Small intestine (tissue), 7 donors: ENCODE measurements around the gene CMC1. TPM values are rescaled to one million over a fixed set of nuclear protein-coding genes. Genes with fewer than 3 reads are reported as not detected.
A peak's percentile ranks its signal among the peaks of the same experiment; 100 is the strongest.

Experiments used
- DNase-seq, 2 donors: peaks; one replicate each; pipeline versions ENCODE4 v3.0.0 to v3.0.0-alpha.2; 2013
- FAIRE-seq: peaks from 2 replicates; lab custom pipeline; 2012; peaks lifted over from hg19 to GRCh38; lab: Jason Lieb, UNC
- H3K27ac ChIP-seq, 3 donors: one replicate each; pipeline ENCODE4 v1.5.1; 2013; ENCODE audit warnings: low read length in 2 of 3, mild to moderate bottlenecking in 2 of 3, control low read depth in 1 of 3, inconsistent platforms in 1 of 3, low read depth in 1 of 3, moderate library complexity in 1 of 3
- H3K27me3 ChIP-seq, 3 donors: one replicate each; pipeline ENCODE4 v1.6.1; 2013; ENCODE audit warnings: low read length in 3 of 3, inconsistent platforms in 1 of 3; ENCODE audit not compliant: control insufficient read depth in 3 of 3, insufficient read depth in 3 of 3
- H3K36me3 ChIP-seq, 3 donors: one replicate each; pipeline ENCODE4 v1.6.1; 2013; ENCODE audit warnings: low read length in 3 of 3, inconsistent platforms in 1 of 3, low read depth in 1 of 3, mild to moderate bottlenecking in 1 of 3, moderate library complexity in 1 of 3; ENCODE audit not compliant: control insufficient read depth in 3 of 3, insufficient read depth in 2 of 3
- H3K4me1 ChIP-seq, 3 donors: one replicate each; pipeline ENCODE4 v1.6.1; 2013; ENCODE audit warnings: low read length in 2 of 3, inconsistent platforms in 1 of 3, low read depth in 1 of 3, mild to moderate bottlenecking in 1 of 3, moderate library complexity in 1 of 3; ENCODE audit not compliant: control insufficient read depth in 3 of 3, insufficient read depth in 2 of 3
- H3K4me3 ChIP-seq, 3 donors: one replicate each; pipeline ENCODE4 v1.5.1; 2013; ENCODE audit warnings: low read length in 3 of 3, control low read depth in 1 of 3, inconsistent platforms in 1 of 3, low read depth in 1 of 3, mild to moderate bottlenecking in 1 of 3, moderate library complexity in 1 of 3
- H3K9me3 ChIP-seq, 2 donors: one replicate each; pipeline ENCODE4 v1.6.1; 2013; ENCODE audit warnings: low read depth in 1 of 2, low read length in 1 of 2; ENCODE audit not compliant: control insufficient read depth in 2 of 2, insufficient read depth in 1 of 2
- WGBS, 3 donors: extraction: QIAGEN DNeasy Blood & Tissue Kit; methylation state at CpG; one replicate each; pipeline ENCODE4 v1.1.7; 2013; 5-methylcytosine and 5-hydroxymethylcytosine counted together
- polyA plus RNA-seq, 4 donors: library from polyadenylated mRNA; stranded (reverse) in 3 of 4; unstranded in 1 of 4; fragments of 200-250 nt in 3 of 4; fragments of 120-200 nt in 1 of 4; gene quantifications; one replicate each; pipeline versions ENCODE4 v1.2.1 to v1.2.3, GENCODE V29; 2013
- donor health status: healthy with polysubstance abuse.
- donor health status: control.
- donor health status: control.
- donor health status: Bipolar disorder and iron deficiency.
- donor health status: healthy.

Gene CMC1
- polyA plus RNA-seq, 4 donors, result 33.1 to 57.3 (median 47.3) TPM

- Histone ChIP-seq H3K9me3 (peaks cover 0 to 3% of the 10 kb centered on the region in 2 donors), H3K4me1 (peaks cover 0 to 2% (median 0%) of the 10 kb centered on the region in 3 donors), H3K27me3 (no peaks in the 10 kb centered on the region), H3K27ac (peak overlapping the region in 1 of 3 donors; percentile 6), H3K4me3 (no peak overlapping the region), H3K36me3 (no peaks in the 10 kb centered on the region)
- DNase-seq (no peak), FAIRE-seq (no peak)
- 81 to 94% (median 91%) methylated on average over 7 of the region's 7 CpGs for WGBS, 3 donors
Measured at GRCh38 chr3:28294667-28295413, 53.4 kb downstream of the CMC1 start.

GRCh38 chr3:28295898-28296490 is 54.6 kb downstream of the CMC1 start:
- Histone ChIP-seq H3K27me3 (no peaks in the 10 kb centered on the region), H3K36me3 (no peaks in the 10 kb centered on the region), H3K4me1 (peaks cover 0 to 2% (median 0%) of the 10 kb centered on the region in 3 donors), H3K9me3 (peaks cover 0 to under 1% of the 10 kb centered on the region in 2 donors), H3K4me3 (no peak overlapping the region), H3K27ac (peak overlapping the region in 1 of 3 donors; percentile 6)
- no peak for FAIRE-seq
- DNase-seq, result peak in 1 of 2 donors; percentile 15

- no peak for FAIRE-seq
- 89 to 100% (median 94%) methylated on average over 1 of the region's 1 CpG for WGBS, 3 donors
- Histone ChIP-seq H3K9me3 (no peaks in the 10 kb centered on the region), H3K36me3 (no peaks in the 10 kb centered on the region), H3K4me1 (peaks cover 0 to 2% (median 0%) of the 10 kb centered on the region in 3 donors), H3K27me3 (no peaks in the 10 kb centered on the region), H3K27ac (no peak overlapping the region), H3K4me3 (no peak overlapping the region)
- DNase-seq, result no peak
Measured at GRCh38 chr3:28299705-28300104, 58.3 kb downstream of the CMC1 start.

- no peaks in the 10 kb centered on the region for H3K27me3 ChIP-seq
- no peaks in the 10 kb centered on the region for H3K36me3 ChIP-seq
- WGBS, 3 donors, result 91 to 94% (median 93%) methylated on average over 5 of the region's 5 CpGs
- FAIRE-seq (no peak), DNase-seq (no peak)
- no peaks in the 10 kb centered on the region for H3K9me3 ChIP-seq
- H3K4me1 ChIP-seq, result peaks cover 0 to 2% (median 0%) of the 10 kb centered on the region in 3 donors
- no peak overlapping the region for H3K27ac ChIP-seq
- no peak overlapping the region for H3K4me3 ChIP-seq
Measured at GRCh38 chr3:28300345-28300962, 59.0 kb downstream of the CMC1 start.

GRCh38 chr3:28301688-28302087 is 60.3 kb downstream of the CMC1 start:
- WGBS, 3 donors, result 86 to 94% (median 89%) methylated on average over 4 of the region's 4 CpGs
- no peak for FAIRE-seq

GRCh38 chr3:28308196-28308595 is 66.8 kb downstream of the CMC1 start:
- no peaks in the 10 kb centered on the region for H3K4me1 ChIP-seq
- H3K27ac ChIP-seq, result no peak overlapping the region
- no peak overlapping the region for H3K4me3 ChIP-seq
- H3K36me3 ChIP-seq, result no peaks in the 10 kb centered on the region
- H3K27me3 ChIP-seq, result no peaks in the 10 kb centered on the region
- FAIRE-seq (no peak), DNase-seq (no peak)
- 87 to 91% (median 88%) methylated on average over 3 of the region's 3 CpGs for WGBS, 3 donors
- no peaks in the 10 kb centered on the region for H3K9me3 ChIP-seq

More at GRCh38 chr3:28301688-28302087, 60.3 kb downstream of the CMC1 start:
- Histone ChIP-seq H3K27me3 (no peaks in the 10 kb centered on the region), H3K36me3 (no peaks in the 10 kb centered on the region), H3K4me3 (no peak overlapping the region), H3K27ac (no peak overlapping the region), H3K4me1 (no peaks in the 10 kb centered on the region), H3K9me3 (no peaks in the 10 kb centered on the region)
- no peak for DNase-seq

- FAIRE-seq (no peak), DNase-seq (no peak)
- Histone ChIP-seq H3K4me3 (no peak overlapping the region), H3K36me3 (peaks cover 0 to 2% (median 0%) of the 10 kb centered on the region in 3 donors), H3K9me3 (no peaks in the 10 kb centered on the region), H3K27me3 (no peaks in the 10 kb centered on the region), H3K27ac (no peak overlapping the region), H3K4me1 (no peaks in the 10 kb centered on the region)
- 66 to 90% (median 69%) methylated on average over 1 of the region's 1 CpG for WGBS, 3 donors
Measured at GRCh38 chr3:28315711-28316110, 74.3 kb downstream of the CMC1 start.

- no peaks in the 10 kb centered on the region for H3K9me3 ChIP-seq
- no peak for FAIRE-seq
- 78 to 85% (median 84%) methylated on average over 2 of the region's 2 CpGs for WGBS, 3 donors
- peaks cover 0 to 2% (median 0%) of the 10 kb centered on the region in 3 donors for H3K36me3 ChIP-seq
- H3K27ac ChIP-seq, result no peak overlapping the region
- H3K4me3 ChIP-seq, result no peak overlapping the region
- DNase-seq, result no peak
- no peaks in the 10 kb centered on the region for H3K4me1 ChIP-seq
- H3K27me3 ChIP-seq, result no peaks in the 10 kb centered on the region
Measured at GRCh38 chr3:28316226-28316625, 74.8 kb downstream of the CMC1 start.
